Epithelial cell of esophagus (primary cell): ENCODE results near the gene GHRL.

ENCODE experiments used
- DNase-seq: peaks from one replicate; pipeline ENCODE4 v3.0.0; 2010; ENCODE audit warnings: low read depth
- H3K4me3 ChIP-seq: 2 replicates; pipeline ENCODE4 v1.5.1; 2011; ENCODE audit warnings: mild to moderate bottlenecking, low read length, control low read depth
- TF ChIP-seq, protein P1 (sequence below): IDR thresholded peaks from 2 replicates; pipeline ENCODE4 v1.5.1; 2011; ENCODE audit warnings: low read depth, mild to moderate bottlenecking, low read length, control low read depth, inconsistent platforms; ENCODE audit not compliant: insufficient read depth; ENCODE audit errors: missing control alignments

The GHRL gene, protein sequence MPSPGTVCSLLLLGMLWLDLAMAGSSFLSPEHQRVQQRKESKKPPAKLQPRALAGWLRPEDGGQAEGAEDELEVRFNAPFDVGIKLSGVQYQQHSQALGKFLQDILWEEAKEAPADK

DNA sequence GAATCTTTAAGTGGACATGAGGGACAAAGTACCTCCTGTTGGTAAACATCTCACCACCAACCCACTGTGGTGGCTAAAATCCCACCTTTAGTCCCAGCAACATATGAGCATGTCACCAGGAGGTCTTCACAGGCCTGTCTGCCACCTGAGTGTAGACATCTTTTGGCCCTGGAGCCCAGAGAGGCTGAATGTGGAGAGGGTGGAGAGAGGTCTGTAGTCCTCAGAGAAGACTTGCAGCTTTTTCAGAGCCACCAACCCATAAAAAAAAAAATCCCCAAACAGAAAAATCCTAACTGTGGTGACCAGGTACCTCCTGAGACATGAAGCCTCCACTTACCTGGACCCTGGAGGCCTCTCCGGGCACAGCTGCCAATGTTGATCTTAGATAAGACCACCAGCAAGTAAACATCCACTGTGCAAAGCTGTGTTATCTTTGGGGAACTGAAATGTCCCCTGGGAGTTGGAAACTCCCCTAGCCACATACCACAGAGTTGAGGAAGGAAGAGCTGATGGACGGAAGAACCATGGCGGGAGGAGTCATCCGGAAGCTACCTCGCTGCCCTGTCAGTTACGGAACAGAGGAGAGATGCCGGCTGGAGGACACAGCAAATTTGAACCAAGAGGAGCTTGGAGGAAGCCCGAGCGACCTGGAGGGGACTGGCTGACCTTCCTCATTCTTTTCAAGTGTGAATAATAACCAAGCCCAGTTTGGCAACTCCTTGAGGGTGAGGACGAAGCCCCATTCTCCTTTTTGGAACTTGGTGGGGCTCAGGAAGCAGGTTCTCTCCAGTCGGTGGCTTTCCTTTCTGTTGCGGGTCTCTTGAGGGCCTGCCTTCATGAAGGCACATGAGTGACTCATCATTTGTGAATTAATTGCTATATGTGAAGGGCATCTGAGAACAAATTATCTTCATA is at the start of gene GHRL:
Gene GHRL, minus strand, starts transcription at position 443 of the 915 bp plus-strand sequence. CDS start 2,767 bp downstream, outside the sequence.
- DNase-seq = no peak
- TF ChIP-seq, protein P1, sequence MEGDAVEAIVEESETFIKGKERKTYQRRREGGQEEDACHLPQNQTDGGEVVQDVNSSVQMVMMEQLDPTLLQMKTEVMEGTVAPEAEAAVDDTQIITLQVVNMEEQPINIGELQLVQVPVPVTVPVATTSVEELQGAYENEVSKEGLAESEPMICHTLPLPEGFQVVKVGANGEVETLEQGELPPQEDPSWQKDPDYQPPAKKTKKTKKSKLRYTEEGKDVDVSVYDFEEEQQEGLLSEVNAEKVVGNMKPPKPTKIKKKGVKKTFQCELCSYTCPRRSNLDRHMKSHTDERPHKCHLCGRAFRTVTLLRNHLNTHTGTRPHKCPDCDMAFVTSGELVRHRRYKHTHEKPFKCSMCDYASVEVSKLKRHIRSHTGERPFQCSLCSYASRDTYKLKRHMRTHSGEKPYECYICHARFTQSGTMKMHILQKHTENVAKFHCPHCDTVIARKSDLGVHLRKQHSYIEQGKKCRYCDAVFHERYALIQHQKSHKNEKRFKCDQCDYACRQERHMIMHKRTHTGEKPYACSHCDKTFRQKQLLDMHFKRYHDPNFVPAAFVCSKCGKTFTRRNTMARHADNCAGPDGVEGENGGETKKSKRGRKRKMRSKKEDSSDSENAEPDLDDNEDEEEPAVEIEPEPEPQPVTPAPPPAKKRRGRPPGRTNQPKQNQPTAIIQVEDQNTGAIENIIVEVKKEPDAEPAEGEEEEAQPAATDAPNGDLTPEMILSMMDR = no peak
- no peak within 1 kb of the TSS for H3K4me3 ChIP-seq

DNA sequence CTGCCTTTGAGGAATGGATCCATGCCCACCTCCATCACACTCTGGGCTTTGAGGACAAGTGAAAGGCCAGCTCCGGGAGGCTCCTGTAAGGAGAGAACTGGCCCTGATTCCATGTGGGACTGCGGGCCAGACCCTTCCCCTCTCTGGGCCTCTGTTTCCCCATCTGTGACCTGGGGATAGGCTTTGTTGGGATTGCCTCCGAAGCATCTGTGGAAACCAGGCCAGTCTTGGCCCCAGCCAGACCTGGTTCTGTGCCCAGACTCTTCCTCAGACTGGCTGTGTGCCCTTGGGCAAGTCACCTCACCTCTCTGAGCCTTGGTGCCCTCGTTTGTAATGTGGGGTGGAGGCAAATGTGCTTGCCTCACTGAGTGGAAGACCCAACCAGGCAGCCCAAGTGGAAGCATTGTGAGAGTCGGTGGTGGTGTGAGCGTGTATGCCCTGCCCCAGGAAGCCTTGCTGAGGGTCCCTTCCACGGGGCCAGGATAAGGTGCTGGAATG is 49.2 kb upstream of the GHRL start:
- no peak for DNase-seq
- TF ChIP-seq, protein P1 = no peak
- H3K4me3 ChIP-seq = no peak overlapping the region

DNA sequence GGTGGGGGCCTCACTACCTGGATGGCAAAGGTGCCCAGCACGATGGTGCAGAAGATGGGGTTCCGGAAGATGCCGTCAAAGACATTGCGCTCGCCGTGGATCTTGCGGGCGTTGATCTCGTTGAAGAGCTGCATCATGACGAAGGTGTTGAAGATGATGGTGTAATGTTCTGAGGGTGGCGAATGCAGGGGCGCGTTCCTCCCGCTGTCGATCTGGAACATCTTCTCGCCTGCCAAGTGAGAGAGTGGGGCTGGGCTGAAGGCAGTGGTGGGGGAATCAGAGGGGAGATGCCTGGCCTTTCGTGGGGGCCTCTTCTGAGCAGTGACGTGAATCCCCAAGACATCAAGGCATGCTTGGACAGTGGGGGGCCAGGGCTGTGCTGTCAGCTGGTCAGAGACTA is 47.7 kb upstream of the GHRL start:
- no peak for DNase-seq
- no peak overlapping the region for H3K4me3 ChIP-seq
- TF ChIP-seq, protein P1 = no peak

DNA sequence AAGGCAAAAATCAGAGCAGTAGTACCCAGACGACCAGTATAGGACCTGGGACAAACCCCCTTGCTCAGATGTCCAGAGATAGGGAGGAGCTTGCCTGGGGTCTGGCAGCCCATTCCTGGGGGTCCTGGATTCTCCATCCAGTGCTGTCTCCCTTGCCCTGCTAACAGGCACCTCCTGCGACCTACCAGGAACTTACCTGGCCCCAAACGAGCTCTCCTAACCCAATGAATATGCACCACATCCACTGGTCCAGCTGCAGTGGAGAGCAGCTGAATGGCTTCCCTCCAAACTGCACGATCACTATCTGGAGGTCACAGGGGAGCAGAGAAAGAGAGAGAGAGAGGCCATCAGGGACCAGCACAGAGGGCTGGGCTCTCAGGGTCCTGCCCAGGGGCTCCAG is 47.3 kb upstream of the GHRL start:
- TF ChIP-seq, protein P1 = no peak
- no peak overlapping the region for H3K4me3 ChIP-seq
- DNase-seq = no peak

DNA sequence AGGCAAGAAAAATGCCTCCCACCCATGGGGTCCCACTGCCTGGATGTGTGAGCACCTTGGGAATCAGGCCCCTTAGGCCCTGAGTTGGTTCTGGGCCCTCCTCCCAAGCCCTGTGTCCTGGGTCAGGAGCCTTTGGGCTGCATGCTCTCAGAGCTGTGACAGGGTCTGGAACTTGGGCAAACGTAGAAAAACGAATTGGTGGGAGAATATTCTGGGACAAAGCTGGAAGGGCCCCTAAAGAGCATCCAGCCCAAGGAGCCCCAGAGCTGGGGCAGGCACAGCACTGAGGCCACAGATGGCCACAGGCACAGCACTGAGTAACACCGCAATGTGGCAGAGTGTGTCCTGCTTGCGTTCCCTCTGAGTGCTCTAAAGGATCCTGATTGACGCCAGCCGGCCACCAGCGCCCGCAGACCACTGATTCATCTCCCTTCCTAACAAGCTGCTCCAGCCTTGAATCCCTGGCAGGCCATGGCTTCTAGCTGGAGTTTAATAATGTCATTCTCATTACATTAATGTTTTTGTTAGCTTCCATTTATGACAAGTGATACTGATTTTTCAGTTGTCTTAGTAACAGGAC is 46.7 kb upstream of the GHRL start:
- TF ChIP-seq, protein P1 = no peak

DNA sequence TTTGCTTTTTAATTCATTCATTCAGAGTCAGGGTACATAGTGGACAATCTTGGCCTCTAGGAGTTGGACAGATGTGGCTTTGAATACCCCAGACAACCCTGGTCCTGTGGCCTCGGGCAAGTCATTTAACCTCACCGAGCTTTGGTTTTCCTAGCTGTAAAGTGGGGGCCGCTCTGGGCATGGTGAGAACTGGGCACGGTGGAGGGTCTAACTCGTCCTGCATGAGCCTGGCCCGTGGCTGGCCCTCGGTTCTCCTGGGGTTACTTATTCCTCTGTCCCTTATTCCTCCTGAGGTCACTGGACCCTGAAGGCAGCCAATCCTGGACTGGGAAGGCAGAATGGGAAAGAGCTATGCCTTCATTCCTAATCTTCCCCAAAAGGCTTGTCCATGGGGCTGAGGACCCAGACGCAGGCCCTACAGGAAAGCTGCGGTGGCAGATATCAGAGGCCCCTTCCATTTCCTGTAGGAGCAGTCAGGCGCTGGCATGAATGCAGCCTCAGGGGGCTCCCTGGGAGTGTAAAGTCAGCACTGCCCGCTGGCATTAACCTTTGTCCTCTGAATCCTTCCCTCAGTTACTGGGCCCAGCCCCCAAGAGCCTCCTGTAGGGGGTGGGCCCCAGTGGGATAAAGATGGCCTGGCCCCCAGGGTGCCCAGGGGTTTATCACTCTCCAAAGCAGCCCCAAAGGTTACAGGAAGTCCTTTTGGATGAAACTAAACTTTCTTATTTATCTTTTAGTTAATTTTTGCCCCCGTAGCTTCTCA is 46.0 kb upstream of the GHRL start:
- H3K4me3 ChIP-seq = no peak overlapping the region
- DNase-seq = no peak
- TF ChIP-seq, protein P1 = no peak

More for the DNA sequence above, 46.7 kb upstream of the GHRL start:
- DNase-seq = no peak
- H3K4me3 ChIP-seq = no peak overlapping the region
